OCI-LY3 (cell line): ENCODE measurements around the gene ZNF438.

Experiments used
- H2AFZ ChIP-seq: fragments of 200-600, 300-600 bp; shearing (Covaris generic); 2 replicates; pipeline ENCODE4 v1.6.0; 2014; ENCODE audit warnings: antibody characterized with exemption, low read depth, low read length
- H3K27ac ChIP-seq: fragments of 200-600, 300-600 bp; sonication (generic); 2 replicates; pipeline ENCODE4 v1.5.1; 2014; ENCODE audit warnings: mild to moderate bottlenecking, low read length, moderate library complexity, mixed read lengths
- H3K27me3 ChIP-seq: fragments of 200-600, 300-600 bp; sonication (generic); 2 replicates; pipeline ENCODE4 v1.6.1; 2014; ENCODE audit warnings: low read depth, low read length, mixed read lengths
- H3K36me3 ChIP-seq: fragments of 200-600, 300-600 bp; sonication (generic); replicated peaks from 2 replicates; pipeline ENCODE3; 2014; ENCODE audit warnings: low read depth, low read length, mixed read lengths
- H3K4me1 ChIP-seq: fragments of 300-600, 200-600 bp; sonication (generic); 2 replicates; pipeline ENCODE4 v1.6.1; 2014; ENCODE audit warnings: low read length, mixed read lengths
- H3K4me2 ChIP-seq: fragments of 200-600, 300-600 bp; sonication (generic); 2 replicates; pipeline ENCODE4 v1.6.1; 2014; ENCODE audit warnings: low read length, mixed read lengths
- H3K4me3 ChIP-seq: fragments of 300-600, 200-600 bp; sonication (generic); 2 replicates; pipeline ENCODE4 v1.5.1; 2014; ENCODE audit warnings: antibody characterized with exemption, mild to moderate bottlenecking, low read length, moderate library complexity
- H3K79me2 ChIP-seq: fragments of 300-600, 200-600 bp; shearing (Covaris generic); 2 replicates; pipeline ENCODE4 v1.6.1; 2014; ENCODE audit warnings: mild to moderate bottlenecking, low read length, mixed read lengths
- H3K9ac ChIP-seq: fragments of 300-600, 200-600 bp; shearing (Covaris generic); 2 replicates; pipeline ENCODE4 v1.6.0; 2014; ENCODE audit warnings: mild to moderate bottlenecking, low read length, moderate library complexity
- H3K9me3 ChIP-seq: fragments of 200-600, 300-600 bp; shearing (Covaris generic); 2 replicates; pipeline ENCODE4 v1.6.1; 2014; ENCODE audit warnings: low read length, mixed read lengths; ENCODE audit not compliant: insufficient read depth
- H4K20me1 ChIP-seq: fragments of 200-600, 300-600 bp; sonication (generic); 2 replicates; pipeline ENCODE4 v1.6.1; 2016; ENCODE audit warnings: low read length, mixed read lengths; ENCODE audit not compliant: insufficient read depth
- CTCF ChIP-seq: fragments of 200-600, 300-600 bp; sonication (generic); IDR thresholded peaks from 2 replicates; pipeline ENCODE4 v1.5.1; 2014; ENCODE audit warnings: antibody characterized with exemption, low read length, low read depth
- EZH2phosphoT487 ChIP-seq: fragments of 200-600 bp; shearing (Covaris generic); IDR thresholded peaks from 2 replicates; pipeline ENCODE4 v1.6.1; 2018; ENCODE audit warnings: antibody characterized with exemption, mixed run types, low read depth

The ZNF438 gene

GRCh38 chr10:31064348-31064747 is 32.7 kb upstream of the ZNF438 start:
- H2AFZ ChIP-seq, result no peak overlapping the region
- no peaks in the 10 kb centered on the region for H4K20me1 ChIP-seq
- no peak overlapping the region for H3K9ac ChIP-seq
- peaks cover 13% of the 10 kb centered on the region for H3K4me1 ChIP-seq
- H3K27me3 ChIP-seq, result peaks cover 2% of the 10 kb centered on the region; the same call in 1 of the 2 replicates
- peak overlapping the region; percentile 42 for H3K4me2 ChIP-seq
- H3K36me3 ChIP-seq, result no peaks in the 10 kb centered on the region
- H3K9me3 ChIP-seq, result no peaks in the 10 kb centered on the region
- no peak overlapping the region for H3K4me3 ChIP-seq
- H3K79me2 ChIP-seq, result no peaks in the 10 kb centered on the region
- no peak overlapping the region for H3K27ac ChIP-seq
- TF ChIP-seq EZH2phosphoT487 (no peak), CTCF (no peak)

GRCh38 chr10:31063841-31064240 is 32.2 kb upstream of the ZNF438 start:
- Histone ChIP-seq H3K27ac (no peak overlapping the region), H4K20me1 (no peaks in the 10 kb centered on the region), H3K36me3 (no peaks in the 10 kb centered on the region), H2AFZ (no peak overlapping the region), H3K27me3 (no peaks in the 10 kb centered on the region), H3K4me2 (peak overlapping the region; percentile 42; the same call in 1 of the 2 replicates), H3K79me2 (no peaks in the 10 kb centered on the region), H3K4me3 (no peak overlapping the region), H3K9me3 (no peaks in the 10 kb centered on the region), H3K9ac (no peak overlapping the region), H3K4me1 (peaks cover 13% of the 10 kb centered on the region)
- TF ChIP-seq EZH2phosphoT487 (no peak), CTCF (no peak)

- no peaks in the 10 kb centered on the region for H3K27me3 ChIP-seq
- no peak overlapping the region for H3K9ac ChIP-seq
- TF ChIP-seq CTCF, result no peak
- no peak for TF ChIP-seq EZH2phosphoT487
- H4K20me1 ChIP-seq, result no peaks in the 10 kb centered on the region
- no peaks in the 10 kb centered on the region for H3K79me2 ChIP-seq
- no peak overlapping the region for H3K4me3 ChIP-seq
- H3K27ac ChIP-seq, result no peak overlapping the region
- no peaks in the 10 kb centered on the region for H3K9me3 ChIP-seq
- H3K4me1 ChIP-seq, result peaks cover 13% of the 10 kb centered on the region
- H3K36me3 ChIP-seq, result no peaks in the 10 kb centered on the region
- H2AFZ ChIP-seq, result no peak overlapping the region
- no peak overlapping the region for H3K4me2 ChIP-seq
Observed at GRCh38 chr10:31062856-31063255, 31.2 kb upstream of the ZNF438 start.

- H3K9ac ChIP-seq, result no peak overlapping the region
- H3K4me3 ChIP-seq, result no peak overlapping the region
- H3K79me2 ChIP-seq, result no peaks in the 10 kb centered on the region
- H3K27me3 ChIP-seq, result no peaks in the 10 kb centered on the region
- no peak overlapping the region for H3K27ac ChIP-seq
- H3K9me3 ChIP-seq, result no peaks in the 10 kb centered on the region
- no peaks in the 10 kb centered on the region for H4K20me1 ChIP-seq
- no peaks in the 10 kb centered on the region for H3K36me3 ChIP-seq
- peaks cover 13% of the 10 kb centered on the region for H3K4me1 ChIP-seq
- H3K4me2 ChIP-seq, result no peak overlapping the region
- TF ChIP-seq EZH2phosphoT487, result no peak
- TF ChIP-seq CTCF, result no peak
- no peak overlapping the region for H2AFZ ChIP-seq
Observed at GRCh38 chr10:31061941-31062340, 30.3 kb upstream of the ZNF438 start.
